Omental fat pad (tissue), 4 donors: ENCODE results near the gene CLSTN1. TPM values are rescaled to one million over a fixed set of nuclear protein-coding genes. Genes with fewer than 3 reads are reported as not detected.
A peak's percentile ranks its signal among the peaks of the same experiment; 100 is the strongest.

Source experiments
- ATAC-seq: fragments of 150-250 bp; one replicate; pipeline ENCODE4 v1.9.1; 2016; ENCODE audit warnings: mild to moderate bottlenecking, moderate library complexity; ENCODE audit not compliant: low FRiP score
- DNase-seq: peaks from one replicate; pipeline ENCODE4 v3.0.0-alpha.2; 2019; ENCODE audit warnings: low spot score
- total RNA-seq, 4 donors: library from RNA; depleted of rRNA; stranded (reverse); fragments of >200 nt; gene quantifications; one replicate each; pipeline ENCODE4 v1.1.0, GENCODE V29; 2016
- TF ChIP-seq, protein P1 (sequence below), 3 donors: fragments of 450-650 bp; IDR thresholded peaks; one replicate each; pipeline ENCODE4 v1.5.1; 2016 to 2017; ENCODE audit warnings: antibody characterized with exemption in 3 of 3, mild to moderate bottlenecking in 3 of 3, moderate library complexity in 2 of 3

The CLSTN1 gene
- total RNA-seq, 4 donors from 2014 or later = 28.3 to 41.0 (median 30.1) TPM

DNA sequence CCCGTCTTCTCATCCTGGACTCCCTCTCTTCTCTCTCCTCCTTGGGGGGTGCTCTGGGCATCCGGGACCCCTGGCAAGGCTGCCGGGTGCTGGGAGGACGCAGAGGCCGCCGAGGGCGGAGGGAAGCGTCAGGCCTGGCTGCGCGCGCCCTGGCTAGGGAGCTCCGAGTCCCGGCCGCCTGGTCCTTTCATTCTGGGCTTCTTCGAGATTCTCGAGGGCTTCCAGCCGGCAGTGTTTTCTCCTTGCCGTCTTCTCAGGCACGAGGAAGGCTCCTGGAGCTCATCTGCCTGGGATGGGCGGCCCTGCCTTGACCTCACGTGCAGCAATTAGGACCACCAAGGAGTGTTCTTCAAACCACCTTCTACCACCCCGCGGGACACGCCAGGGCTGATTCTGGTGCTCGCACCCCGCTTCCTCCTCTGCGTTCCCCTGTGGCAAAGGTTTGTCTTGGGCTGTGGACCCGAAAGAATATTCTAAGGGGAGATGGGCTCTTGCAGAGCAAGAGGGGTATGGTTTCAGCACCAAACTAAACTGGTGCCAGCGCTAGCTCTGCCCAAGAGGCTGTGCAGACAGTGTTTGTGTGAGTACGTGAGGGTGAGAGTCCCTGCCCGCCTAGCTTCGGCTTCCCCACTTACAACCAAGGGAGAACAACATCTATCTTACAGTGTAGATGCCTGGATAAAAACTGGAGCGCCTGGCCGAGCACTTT is 135.7 kb downstream of the CLSTN1 start:
- ATAC-seq = peak; percentile 18
- TF ChIP-seq, protein P1, sequence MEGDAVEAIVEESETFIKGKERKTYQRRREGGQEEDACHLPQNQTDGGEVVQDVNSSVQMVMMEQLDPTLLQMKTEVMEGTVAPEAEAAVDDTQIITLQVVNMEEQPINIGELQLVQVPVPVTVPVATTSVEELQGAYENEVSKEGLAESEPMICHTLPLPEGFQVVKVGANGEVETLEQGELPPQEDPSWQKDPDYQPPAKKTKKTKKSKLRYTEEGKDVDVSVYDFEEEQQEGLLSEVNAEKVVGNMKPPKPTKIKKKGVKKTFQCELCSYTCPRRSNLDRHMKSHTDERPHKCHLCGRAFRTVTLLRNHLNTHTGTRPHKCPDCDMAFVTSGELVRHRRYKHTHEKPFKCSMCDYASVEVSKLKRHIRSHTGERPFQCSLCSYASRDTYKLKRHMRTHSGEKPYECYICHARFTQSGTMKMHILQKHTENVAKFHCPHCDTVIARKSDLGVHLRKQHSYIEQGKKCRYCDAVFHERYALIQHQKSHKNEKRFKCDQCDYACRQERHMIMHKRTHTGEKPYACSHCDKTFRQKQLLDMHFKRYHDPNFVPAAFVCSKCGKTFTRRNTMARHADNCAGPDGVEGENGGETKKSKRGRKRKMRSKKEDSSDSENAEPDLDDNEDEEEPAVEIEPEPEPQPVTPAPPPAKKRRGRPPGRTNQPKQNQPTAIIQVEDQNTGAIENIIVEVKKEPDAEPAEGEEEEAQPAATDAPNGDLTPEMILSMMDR (IDR thresholded peaks at IDR 0.05) = no peak
- no peak for DNase-seq

DNA sequence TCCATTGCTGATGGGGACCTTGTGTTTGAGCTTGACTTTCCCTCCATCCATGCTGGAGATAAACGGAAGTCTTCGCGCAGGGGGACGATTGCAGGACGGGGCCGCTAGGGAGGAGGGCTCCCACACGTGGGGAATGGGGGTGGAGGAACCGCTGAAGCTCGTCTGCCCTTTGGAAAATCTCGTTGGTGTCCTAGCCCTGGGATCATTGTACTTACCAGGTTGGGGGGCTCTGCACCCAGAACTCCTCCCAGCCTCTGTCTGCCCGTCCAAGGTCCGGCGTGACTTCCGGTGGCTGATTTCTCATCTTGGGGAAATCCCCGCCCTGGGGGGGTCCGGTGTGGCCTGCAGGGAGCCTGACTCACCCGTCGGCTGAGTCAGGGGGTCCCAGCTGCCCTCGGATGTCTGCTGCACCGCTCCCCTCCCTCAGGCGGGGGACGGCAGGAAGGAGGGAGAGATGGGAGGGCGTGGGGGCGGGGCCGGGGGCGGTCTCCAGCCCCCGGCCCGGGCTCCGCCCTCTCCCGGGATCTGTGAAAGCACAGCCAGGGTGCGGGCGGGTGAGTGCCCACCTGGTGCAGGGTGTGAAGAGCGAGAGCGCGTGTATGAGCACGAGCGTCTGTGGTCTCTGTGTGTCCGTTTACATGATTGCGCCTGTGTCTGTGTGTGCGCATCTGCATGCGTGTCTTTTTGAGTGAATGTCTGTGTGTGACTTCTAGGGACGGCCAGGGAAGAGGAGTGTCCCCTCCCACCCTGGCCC is 136.5 kb downstream of the CLSTN1 start:
- ATAC-seq = peak; percentile 79
- DNase-seq = peak; percentile 81
- TF ChIP-seq, protein P1 (IDR thresholded peaks at IDR 0.05) = no peak

DNA sequence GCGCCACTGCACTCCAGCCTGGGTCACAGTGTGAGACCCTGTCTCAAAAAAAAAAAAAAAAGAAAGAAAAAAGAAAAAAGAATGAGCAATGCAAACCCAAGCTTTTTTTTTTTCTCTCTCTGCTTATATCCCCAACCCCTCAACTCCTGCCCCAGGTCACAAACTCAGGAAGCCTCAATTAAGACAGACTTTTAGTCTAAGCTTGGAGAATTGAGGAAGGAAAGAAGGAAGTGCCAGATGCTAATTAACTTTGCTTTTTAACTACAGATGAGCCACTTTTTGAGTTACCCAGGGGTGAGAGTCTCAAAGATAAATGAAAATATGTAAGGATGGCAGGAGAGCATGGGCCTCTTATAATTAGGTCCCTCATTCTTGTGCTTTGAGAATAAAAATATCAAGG is 139.0 kb downstream of the CLSTN1 start:
- DNase-seq = no peak
- TF ChIP-seq, protein P1 (IDR thresholded peaks at IDR 0.05) = no peak
- no peak for ATAC-seq

DNA sequence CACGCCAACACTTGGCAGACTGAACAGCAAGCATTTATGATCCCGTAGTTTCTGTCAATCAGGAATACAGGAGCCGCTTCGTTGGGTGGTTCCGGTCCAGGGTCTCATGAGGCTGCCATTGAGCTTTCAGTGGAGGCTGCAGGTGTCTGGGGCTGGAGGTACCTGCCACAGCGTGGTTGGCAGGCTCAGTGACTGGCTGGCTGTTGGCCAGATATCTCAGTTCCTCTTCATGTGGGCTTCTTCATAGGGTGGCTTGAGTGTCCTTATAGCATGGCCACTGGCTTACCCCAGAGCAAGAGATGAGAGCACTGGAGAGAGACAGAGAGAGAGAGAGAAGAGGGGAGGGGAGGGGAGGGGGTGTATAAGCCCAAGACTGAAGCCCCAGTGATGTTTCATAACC is 142.9 kb downstream of the CLSTN1 start:
- TF ChIP-seq, protein P1 (IDR thresholded peaks at IDR 0.05) = no peak
- DNase-seq (no peak), ATAC-seq (no peak)

DNA sequence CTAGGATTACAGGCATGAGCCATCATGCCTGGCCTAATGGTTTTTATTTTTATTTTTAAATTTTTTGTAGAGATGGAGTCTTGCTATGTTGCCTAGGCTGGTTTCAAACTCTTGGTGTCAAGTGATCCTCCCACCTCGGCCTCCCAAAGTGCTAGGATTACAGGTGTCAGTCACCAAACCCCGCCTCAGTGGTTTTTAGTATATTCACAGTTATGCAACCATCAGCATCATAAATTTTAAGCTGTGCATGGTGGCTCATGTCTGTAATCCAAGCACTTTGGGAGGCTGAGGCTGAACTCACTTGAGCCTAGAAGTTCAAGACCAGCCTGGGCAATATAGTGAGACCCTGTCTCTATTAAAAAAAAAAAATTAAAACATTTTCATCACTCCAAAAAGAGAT is 143.7 kb downstream of the CLSTN1 start:
- DNase-seq (no peak), ATAC-seq (no peak)
- TF ChIP-seq, protein P1 (IDR thresholded peaks at IDR 0.05) = no peak

Other genes starting within 250 kb of the CLSTN1 start
- gene TMEM201, start 235.1 kb downstream of the CLSTN1 start, total RNA-seq = 10 to 100 TPM in 1 of 4 donors, 1 to 10 TPM in 3; 4.5 to 13.1 (median 6.8) TPM
- 10 to 100 TPM; 16.5 to 23.0 (median 18.2) TPM for gene PIK3CD, start 172.2 kb downstream of the CLSTN1 start, total RNA-seq
- 10 to 100 TPM; 13.3 to 42.6 (median 15.7) TPM for gene CTNNBIP1, start 86.3 kb upstream of the CLSTN1 start, total RNA-seq
- 10 to 100 TPM; 15.1 to 31.8 (median 19.9) TPM for gene LZIC, start 119.4 kb upstream of the CLSTN1 start, total RNA-seq
- 1 to 10 TPM; 4.7 to 6.5 (median 5.6) TPM for gene NMNAT1, start 119.5 kb upstream of the CLSTN1 start, total RNA-seq
- 100 to 1,000 TPM in 3 of 4 donors, 10 to 100 TPM in 1; 96.8 to 404 (median 290) TPM for gene RBP7, start 173.3 kb upstream of the CLSTN1 start, total RNA-seq
- gene UBE4B, start 209.0 kb upstream of the CLSTN1 start, total RNA-seq = 10 to 100 TPM; 33.3 to 58.4 (median 46.1) TPM